NCI-H774 (cell line): ENCODE measurements around the gene GBX1.

Source experiments
- DNase-seq: peaks from one replicate; lab custom pipeline; 2025; lab: John Stamatoyannopoulos, UW

The GBX1 gene

GRCh38 chr7:151167197-151167961 is at the start of gene GBX1:
Gene GBX1 (minus strand): TSS chr7:151167694. CDS start chr7:151167548, 146 bp downstream.
- no peak for DNase-seq

DNA sequence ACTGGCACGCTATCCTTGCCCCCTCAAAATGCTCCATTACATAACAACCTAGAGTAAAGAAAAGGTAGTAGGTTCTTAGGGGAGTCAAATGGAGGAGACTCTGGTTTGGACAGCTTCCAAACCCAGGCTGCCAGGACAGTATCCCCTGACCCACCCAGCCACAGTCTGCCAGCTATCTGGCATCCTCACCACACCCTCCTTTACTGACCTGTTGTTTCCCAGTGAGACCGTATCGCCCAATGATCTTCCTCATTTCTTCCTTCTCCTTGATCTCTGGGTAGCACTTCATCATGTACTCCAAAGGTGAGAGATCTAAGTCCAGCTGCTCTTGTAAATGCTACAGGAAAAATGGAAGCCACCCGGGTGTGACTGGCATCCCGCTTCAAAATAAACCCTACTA is 47.9 kb upstream of the GBX1 start:
- DNase-seq, result no peak

DNA sequence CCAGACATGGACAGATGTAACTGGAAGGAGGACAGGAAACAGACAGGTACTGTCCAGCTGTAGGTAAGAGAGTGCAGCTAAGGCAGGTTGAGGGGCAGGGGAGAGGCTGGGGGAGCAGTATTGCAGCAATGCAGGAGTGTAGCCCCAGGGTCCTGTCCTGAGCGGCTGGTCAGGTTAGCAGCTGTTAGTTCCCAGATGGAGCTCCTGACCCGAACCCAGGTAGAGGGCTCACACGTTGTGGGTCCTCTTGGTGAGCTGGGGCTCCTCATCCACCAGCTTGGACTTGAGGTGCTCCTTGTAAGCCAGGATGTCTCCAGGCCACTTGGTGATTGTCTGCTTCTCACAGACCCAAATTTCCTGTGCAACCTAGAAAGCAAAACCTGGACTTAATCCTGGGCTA is 46.3 kb upstream of the GBX1 start:
- no peak for DNase-seq

GRCh38 chr7:151212626-151213025 is 45.1 kb upstream of the GBX1 start:
- DNase-seq, result no peak

GRCh38 chr7:151211155-151211772 is 43.8 kb upstream of the GBX1 start:
- no peak for DNase-seq

DNA sequence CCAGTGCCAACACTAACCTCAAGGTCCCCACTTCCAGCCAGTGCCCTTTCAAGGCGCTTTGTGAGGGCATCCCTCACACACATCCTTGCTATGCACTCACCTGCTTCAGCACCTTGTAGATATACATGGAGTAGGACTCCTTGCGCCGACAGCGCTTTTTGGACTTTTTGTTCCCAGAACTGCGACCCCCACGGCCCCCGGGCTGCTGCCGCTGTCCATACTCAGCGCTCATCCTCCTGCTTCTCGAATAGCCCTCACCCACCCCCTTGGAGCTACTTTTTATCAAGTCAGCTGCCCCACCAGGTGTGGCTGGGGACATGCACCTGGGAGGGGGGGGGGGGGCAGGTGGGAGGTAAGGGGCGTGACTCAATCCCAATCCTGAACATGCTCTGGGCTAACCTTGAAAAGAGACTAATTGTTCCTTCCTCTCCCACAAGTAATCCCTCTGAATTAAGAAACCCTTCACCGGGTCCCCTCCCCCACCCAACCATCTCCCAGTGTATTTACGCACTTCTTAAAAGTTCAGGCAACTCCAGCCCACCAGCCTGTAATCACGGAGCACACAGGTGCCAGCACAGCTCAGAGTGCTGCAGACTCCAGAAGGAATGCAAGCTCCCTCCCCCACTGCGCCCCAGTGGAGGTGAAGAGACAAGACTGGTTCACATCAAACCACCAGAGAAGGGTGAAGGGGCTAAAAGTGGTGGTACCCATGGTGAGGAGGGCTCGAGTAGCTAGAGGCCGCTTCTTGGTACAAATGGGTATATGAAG is 42.8 kb upstream of the GBX1 start, which contains the start of gene H2BK1:
TSS of gene H2BK1 (minus strand) at position 402 of the 768 bp plus-strand sequence. CDS start at position 232, 170 bp downstream.
- DNase-seq, result no peak

DNA sequence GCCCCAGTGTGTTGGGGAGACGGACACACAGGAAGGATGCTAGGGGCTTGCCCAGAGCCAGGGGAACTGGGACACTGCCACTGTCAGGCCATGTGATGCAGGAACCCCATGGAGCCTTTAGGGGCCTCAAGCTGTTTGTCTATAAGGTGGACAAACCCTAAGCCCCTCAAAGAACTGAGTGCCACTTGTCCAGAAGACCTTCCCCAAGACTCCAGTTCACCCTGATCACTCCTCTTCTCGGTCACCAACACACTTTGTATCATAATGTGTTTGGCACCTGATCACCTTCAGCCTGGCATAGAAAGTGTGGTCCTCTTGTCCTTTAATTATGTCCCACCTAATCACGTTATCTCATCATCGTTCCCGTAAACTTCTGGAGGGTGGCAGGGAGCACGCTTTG is 42.1 kb upstream of the GBX1 start:
- no peak for DNase-seq

DNA sequence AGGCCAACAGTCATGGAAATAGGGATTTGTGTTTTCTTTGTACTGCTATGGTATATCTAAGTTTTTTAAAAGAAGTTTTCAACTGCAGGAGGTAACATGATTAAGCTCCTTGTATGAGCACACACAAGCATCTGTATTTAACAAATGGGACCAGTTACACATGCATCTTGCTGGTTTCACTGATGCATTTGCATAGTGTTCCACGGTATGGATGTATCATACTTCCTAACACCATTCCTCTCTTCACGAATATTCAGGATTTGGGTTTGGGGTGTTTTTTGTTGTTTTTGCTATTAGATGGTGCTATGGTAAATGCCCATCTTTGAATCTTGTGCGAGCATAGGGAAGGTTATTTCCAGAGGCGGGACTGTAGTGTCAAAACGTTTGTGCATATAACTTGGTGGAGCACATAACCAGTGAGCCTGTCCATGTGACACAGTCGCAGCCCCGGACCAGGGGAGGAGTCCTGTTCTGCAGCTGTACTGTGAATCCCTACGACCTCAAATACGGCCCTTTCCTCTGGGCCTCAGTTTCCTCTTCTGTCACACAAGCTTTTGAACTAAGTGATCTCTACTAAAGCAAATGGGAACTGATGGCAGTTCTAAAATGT is 40.9 kb upstream of the GBX1 start:
- no peak for DNase-seq

GRCh38 chr7:151207804-151208203 is 40.3 kb upstream of the GBX1 start:
- DNase-seq, result no peak

DNA sequence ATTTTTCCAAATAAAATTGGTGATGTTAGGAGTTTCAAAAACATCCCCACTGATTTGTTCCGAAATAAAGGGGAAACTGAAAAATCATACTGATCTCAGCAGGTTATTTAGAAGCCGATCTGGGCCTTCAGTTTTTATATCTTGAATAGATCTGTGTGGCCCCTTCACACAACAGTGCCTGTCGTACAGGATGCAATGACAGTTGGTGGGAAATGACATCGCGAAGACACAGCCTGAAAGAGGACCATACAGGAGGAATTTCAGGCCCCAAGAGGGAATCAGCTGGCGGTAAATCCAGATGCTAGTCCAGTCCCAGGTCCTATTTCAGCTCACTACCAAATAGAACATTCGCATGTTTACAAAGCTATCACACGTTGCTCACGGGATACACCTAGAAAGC is 39.8 kb upstream of the GBX1 start:
- DNase-seq, result no peak

DNA sequence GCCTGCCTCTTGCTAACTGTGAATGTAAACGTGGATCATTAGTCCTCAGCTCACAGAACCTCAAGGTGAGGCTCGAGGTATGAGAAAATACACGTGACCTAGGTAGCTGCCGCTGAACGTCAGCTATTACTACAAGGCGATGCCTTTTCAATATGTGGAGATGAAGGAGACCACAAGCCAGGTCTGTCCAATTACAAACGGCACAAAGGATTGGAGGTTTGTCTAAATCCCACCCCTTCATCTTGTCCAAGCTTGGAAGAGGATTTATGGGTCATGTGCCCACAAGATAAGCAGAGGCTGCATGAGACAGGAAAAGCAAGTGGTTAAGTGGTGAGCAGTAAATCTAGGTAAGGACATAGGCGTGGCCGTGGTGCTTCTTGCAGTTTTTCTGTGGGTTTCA is 39.4 kb upstream of the GBX1 start:
- DNase-seq, result no peak

DNA sequence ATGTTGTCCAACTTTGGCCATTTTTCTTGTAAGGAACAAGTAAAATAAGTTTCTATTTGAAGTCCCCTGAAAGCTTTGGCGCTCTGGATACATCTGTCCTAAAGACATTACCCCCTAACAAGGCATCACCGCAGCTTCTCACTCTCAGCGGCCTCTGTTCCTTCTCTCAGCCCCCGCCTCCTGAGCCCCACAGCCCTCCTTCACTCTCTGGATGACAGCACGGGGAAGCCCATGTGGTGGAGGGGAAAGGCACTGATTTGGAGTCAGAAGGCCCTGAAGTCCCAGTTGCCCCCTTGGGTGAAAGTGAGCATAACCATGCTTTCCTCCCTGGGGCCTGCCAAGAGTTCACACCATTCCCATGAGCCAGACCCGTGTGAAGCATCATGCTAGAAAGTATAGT is 38.2 kb upstream of the GBX1 start:
- no peak for DNase-seq

GRCh38 chr7:151204383-151205032 is 37.0 kb upstream of the GBX1 start:
- DNase-seq, result no peak

- DNase-seq, result no peak
These were observed 35.3 kb upstream of the GBX1 start for GRCh38 chr7:151202836-151203235.

DNA sequence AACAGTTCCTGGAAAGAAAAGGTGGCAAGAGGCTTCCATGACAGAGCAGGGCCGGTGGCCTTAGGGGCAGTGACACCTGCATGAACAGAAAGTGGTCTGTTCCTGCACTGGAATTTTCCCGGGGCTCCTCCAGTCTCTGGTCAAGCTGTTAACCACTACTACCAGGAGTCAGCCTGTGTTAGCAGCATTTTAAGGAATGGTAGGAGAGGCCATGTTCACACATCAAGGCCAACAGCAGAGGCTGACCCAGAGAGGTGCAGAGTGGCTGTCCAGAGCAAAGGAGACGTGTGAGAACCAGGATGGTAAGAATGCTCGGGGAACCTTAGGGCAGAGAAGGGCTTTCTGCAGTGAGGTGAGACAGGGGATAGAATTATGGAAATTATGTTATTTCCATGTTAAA is 34.3 kb upstream of the GBX1 start:
- no peak for DNase-seq

- no peak for DNase-seq
These were observed 33.9 kb upstream of the GBX1 start for GRCh38 chr7:151201344-151201743.

DNA sequence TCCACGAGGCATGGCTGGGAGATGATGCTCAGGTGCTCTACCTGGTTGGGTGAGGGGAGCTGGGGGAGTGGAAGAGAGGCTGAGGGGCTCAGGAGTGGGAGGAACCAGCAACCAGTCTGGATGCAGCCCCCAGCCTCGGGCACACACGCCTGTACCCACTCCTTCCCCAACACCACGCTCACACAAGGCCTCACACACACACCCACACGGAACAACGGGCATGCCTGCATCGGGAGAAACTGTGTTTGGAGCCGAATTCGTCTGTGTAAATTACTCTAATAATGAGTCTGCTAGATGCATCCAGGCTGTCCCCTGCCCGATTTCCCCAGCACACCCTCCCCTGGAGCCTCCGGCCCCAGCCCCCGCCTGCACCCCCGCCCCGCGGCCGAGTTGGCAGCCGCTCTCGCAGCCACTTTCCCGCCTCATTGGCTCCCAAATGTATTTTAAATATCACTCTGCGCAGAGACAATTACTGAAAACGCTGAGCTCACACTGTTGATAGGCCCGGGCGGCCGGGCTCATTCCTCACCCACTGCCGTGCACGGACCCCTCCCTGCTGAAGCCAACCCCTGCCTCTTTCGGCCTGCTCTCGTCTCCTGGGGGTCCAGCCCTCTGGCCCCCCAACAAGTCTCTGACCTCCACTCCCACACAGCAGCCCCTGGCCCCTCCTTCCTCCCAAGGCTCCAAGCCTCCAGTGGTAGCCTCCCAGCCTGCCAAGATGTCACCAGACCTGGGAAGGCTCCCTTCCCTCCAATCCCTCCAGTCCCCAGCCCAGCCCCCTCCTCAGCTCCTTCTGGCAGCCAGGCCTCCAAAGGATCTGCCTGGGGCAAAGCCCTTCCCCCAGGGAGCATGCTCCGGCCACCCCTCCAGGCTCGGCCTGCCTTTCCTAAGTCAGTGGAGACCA is 31.7 kb upstream of the GBX1 start:
- no peak for DNase-seq

DNA sequence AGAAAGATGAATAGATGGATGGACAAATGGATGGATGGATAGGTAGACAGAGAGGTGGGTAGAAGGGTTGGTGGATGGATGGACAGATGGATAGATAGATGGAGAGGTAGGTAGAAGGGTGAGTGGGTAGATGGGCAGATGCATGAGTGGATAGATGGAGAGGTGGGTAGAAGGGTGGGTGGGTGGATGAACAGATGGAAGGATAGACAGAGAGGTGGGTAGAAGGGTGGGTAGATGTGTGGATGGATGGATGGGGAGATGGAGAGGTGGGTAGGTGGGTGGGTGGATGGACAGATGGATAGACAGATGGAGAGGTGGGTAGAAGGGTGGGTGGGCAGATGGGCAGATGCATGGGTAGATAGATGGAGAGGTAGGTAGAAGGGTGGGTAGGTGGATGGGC is 30.4 kb upstream of the GBX1 start:
- no peak for DNase-seq

GRCh38 chr7:151195616-151196450 is 28.3 kb upstream of the GBX1 start:
- DNase-seq, result no peak

- no peak for DNase-seq
These were observed 26.7 kb upstream of the GBX1 start for GRCh38 chr7:151194188-151194587.
